Activated T-cell treated with anti-CD3 and anti-CD28 coated beads for 24 hours (primary cell): ENCODE measurements around the gene DNMT3L.
A peak's percentile ranks its signal among the peaks of the same experiment; 100 is the strongest.
"Not testable (repeated sequence)": the region's sequence is repeated elsewhere in the genome, so short reads cannot be mapped to it uniquely, and the experiment has no call there.

ENCODE experiments used
- DNase-seq: peaks from one replicate; pipeline ENCODE4 v3.0.0-alpha.2; 2020; ENCODE audit warnings: low read depth

The DNMT3L gene

GRCh38 chr21:44261675-44262295 lies at the start of gene DNMT3L:
DNMT3L (minus strand) TSS chr21:44261897; CDS start chr21:44261259, 638 bp downstream.
- no peak for DNase-seq

GRCh38 chr21:44310628-44311507 lies 49.2 kb upstream of the DNMT3L start:
- DNase-seq: no peak

GRCh38 chr21:44306936-44307704 lies 45.4 kb upstream of the DNMT3L start:
- DNase-seq: no peak

GRCh38 chr21:44305691-44306090 lies 44.0 kb upstream of the DNMT3L start:
- DNase-seq: no peak

- no peak for DNase-seq
Measured at GRCh38 chr21:44304877-44305293, 43.2 kb upstream of the DNMT3L start.

GRCh38 chr21:44304011-44304616 lies 42.4 kb upstream of the DNMT3L start:
- DNase-seq: no peak

- DNase-seq: no peak
Measured at GRCh38 chr21:44303490-44303981, 41.8 kb upstream of the DNMT3L start.

GRCh38 chr21:44302573-44303401 lies 41.1 kb upstream of the DNMT3L start:
- not testable (repeated sequence) for DNase-seq

- no peak for DNase-seq
Measured at GRCh38 chr21:44301961-44302406, 40.3 kb upstream of the DNMT3L start.

- DNase-seq: no peak
Measured at GRCh38 chr21:44301141-44301540, 39.4 kb upstream of the DNMT3L start.

GRCh38 chr21:44300262-44300959 lies 38.7 kb upstream of the DNMT3L start:
- DNase-seq: peak; percentile 48

GRCh38 chr21:44299458-44300261 lies 38.0 kb upstream of the DNMT3L start, which contains the start of gene PFKL:
PFKL (plus strand) TSS chr21:44300053; CDS start chr21:44300106, 53 bp downstream.
- DNase-seq: peak; percentile 43

GRCh38 chr21:44299085-44299457 lies 37.4 kb upstream of the DNMT3L start:
- no peak for DNase-seq

- no peak for DNase-seq
Measured at GRCh38 chr21:44298301-44298700, 36.6 kb upstream of the DNMT3L start.

GRCh38 chr21:44297525-44298290 lies 36.0 kb upstream of the DNMT3L start:
- DNase-seq: peak; percentile 65

- DNase-seq: no peak
Measured at GRCh38 chr21:44296916-44297315, 35.2 kb upstream of the DNMT3L start.

- DNase-seq: no peak
Measured at GRCh38 chr21:44296103-44296519, 34.4 kb upstream of the DNMT3L start.

GRCh38 chr21:44295646-44296045 lies 33.9 kb upstream of the DNMT3L start:
- DNase-seq: no peak

GRCh38 chr21:44295163-44295573 lies 33.5 kb upstream of the DNMT3L start:
- DNase-seq: no peak
